GM19043 (cell line): ENCODE results near the gene TMEM120A.

Experiments used
- ATAC-seq: cut with Tn5 transposase; IDR thresholded peaks from one replicate; pipeline ENCODE4 v1.9.1; 2021; ENCODE audit warnings: low read depth; ENCODE audit not compliant: unreplicated experiment

Gene TMEM120A

GRCh38 chr7:75961218-75961617 is 33.2 kb downstream of the TMEM120A start:
- no peak for ATAC-seq

GRCh38 chr7:75960372-75960771 is 34.0 kb downstream of the TMEM120A start:
- ATAC-seq: no peak

- ATAC-seq: no peak
Observed at GRCh38 chr7:75958802-75959543, 35.4 kb downstream of the TMEM120A start.

- no peak for ATAC-seq
Observed at GRCh38 chr7:75957021-75957736, 37.2 kb downstream of the TMEM120A start.

DNA sequence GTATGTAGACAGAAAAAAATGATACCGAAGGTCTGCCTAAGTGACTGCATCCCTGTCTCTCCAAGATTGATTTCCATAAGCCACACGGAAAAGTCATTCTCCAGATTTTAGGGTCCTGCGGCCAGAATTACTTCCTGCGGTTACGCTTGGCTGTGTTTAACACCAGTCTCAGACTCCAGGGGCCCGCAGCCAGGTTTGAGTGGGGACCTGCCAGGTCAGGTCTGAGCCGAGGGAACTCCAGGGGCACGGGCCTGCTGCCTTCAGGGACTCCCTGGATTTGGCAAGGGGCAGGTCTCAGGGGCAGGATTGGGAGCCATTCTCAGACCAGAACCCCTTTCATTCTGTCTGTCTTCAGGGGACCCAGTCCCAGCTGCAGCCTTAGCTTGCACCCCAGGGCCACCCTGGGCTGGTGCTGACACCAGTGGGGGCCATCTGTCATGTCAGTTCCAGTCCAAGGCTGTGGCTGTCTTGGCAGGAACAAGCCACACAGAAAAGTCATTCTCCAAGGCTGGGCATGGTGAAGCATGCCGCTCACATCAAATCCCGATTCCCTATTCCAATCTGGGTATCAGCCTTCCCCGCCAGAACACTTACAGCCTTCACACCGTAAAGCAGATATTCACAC is 39.0 kb downstream of the TMEM120A start:
- ATAC-seq: no peak

DNA sequence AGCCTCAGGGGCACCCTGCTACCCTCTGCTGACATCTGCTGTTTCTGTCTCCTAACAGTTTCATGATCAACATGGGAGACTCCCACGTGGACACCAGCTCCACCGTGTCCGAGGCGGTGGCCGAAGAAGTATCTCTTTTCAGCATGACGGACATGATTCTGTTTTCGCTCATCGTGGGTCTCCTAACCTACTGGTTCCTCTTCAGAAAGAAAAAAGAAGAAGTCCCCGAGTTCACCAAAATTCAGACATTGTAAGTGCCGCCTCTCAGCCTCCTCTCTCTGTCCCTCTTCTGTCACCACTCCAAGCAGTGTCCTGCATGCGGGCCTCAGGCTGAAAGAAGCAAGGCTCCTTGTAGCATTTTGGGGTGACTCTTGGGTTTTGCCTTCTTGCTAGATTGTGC is 40.5 kb downstream of the TMEM120A start:
- ATAC-seq: no peak

- ATAC-seq: no peak
Observed at GRCh38 chr7:75953431-75953830, 41.0 kb downstream of the TMEM120A start.

GRCh38 chr7:75951506-75951905 is 42.9 kb downstream of the TMEM120A start:
- ATAC-seq: no peak

GRCh38 chr7:75950111-75950681 is 44.2 kb downstream of the TMEM120A start:
- no peak for ATAC-seq

DNA sequence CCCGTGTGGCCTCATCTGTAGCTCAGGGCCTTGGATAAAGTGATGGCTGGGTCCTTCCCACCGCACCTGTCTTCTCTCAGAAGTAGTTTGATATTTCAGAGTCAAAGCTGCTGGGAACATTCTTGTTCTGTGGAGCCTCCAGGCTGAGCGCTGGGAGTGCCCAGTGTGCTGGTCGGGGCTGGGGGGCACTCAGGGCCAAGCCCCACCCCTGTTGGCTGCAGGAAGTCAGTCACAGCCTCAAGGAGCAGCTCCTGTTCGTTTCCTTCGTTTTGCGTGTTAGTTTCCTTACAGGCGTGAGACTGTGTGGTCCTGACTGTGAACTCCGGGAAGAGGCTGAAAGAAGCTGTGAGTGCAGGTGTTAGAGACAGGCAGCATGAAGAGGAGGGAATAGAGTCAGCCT is 46.2 kb downstream of the TMEM120A start:
- no peak for ATAC-seq

DNA sequence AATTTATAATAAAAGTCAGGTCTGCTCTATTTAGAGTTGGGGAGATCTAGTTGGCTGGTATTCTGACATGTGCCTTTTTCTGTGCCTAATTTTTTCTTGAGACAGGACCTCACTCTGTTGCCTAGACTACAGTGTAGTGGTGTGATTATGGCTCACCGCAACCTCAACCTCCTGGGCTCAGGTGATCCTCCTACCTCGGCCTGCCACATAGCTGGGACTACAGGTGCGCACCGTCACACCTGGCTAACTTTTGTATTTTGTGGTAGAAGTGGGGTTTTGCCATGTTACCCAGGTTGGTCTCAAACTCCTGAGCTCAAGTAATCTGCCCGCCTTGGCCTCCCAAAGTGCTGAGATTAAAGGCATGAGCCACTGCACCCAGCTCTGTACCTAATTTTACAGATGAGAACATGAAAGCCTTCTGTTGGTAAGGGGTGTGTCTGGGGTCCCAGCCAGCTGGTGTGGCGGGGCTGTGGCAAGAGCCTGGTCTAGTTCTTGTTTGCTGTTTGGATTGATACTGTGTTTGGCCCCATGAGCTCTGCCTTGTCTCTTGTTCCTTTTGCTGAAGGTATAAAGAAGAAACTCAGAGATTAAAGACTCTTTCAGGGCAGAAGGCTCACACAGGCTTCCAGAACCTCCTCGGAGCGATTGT is 48.1 kb downstream of the TMEM120A start:
- ATAC-seq: no peak

DNA sequence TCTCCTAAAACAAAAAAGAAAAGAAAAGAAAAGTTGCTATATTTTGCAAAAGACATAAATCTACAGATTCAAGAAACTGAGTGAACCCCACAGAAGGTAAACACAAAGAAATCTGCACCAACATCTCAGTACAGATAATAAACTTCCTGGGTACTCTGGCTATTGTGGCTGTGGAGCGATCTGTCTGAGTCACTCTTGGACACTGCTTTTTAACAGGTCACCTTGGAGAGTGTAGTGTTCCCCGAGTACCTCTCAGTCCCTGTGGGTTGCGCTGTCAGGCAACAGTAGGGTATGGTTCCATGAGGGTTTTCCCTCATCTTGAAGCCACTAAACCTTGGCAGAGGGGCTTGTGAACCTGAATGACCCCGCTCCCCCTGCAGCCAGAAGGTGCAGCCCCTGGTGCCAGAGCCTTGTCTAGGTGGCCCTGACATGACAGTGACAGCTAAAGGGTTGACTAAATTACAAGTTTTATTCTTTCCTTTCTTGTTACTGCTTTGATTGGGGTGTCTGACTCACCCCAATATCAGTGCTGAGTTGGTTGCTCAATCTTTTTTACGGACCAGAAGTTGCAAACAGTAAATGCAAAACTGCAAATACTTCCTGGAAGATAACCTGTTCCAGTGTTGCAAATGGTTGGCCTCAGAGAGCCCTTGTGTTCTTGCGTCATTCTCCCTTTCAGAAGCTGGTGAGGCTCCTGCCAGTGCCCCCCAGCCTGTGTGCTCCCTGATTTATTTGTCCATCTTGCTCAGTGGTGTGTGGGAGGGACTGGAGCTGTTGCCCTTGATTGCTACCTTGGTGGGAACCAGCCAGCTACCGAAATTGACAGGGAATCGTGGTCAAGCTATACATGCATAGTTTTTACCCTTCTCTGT is 48.9 kb downstream of the TMEM120A start:
- no peak for ATAC-seq

DNA sequence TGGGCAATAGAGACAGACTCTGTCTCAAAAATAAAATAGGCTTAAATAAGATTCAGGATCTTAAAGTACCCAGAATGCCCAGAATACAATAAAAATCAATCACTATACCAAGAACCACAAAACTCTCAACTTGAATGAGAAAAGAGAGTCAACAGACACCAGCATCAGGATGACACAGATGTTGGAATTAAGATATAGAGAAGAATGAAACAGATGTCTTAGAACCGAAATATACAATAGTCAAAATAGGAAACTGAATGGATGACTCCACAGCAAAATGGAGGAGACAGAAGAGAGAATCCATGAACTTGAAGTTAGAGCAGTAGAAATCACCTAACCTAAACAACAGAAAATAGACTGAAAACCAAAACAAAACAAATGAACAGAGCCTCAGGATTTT is 49.9 kb downstream of the TMEM120A start:
- no peak for ATAC-seq

GRCh38 chr7:75943864-75944263 is 50.5 kb downstream of the TMEM120A start:
- ATAC-seq: no peak

DNA sequence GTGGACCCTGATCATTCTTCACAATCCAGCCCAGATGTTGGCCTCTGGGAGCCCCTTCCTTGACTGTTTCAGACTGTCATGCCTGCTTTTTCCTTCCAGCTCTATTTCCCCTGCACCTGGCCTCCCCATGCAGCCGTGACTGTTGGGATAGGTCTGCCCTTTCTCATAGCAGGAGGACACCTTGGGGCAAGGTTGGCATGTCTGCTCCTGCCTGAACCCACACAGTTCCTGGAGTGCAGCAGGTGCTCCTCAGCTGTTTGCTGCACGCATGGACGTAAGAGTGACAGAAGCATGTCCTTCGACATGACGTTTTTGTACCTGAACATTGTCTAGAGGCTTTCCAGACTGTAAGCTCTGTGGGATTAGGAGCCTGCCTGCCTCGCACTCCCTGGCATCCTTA is 55.5 kb downstream of the TMEM120A start:
- ATAC-seq: no peak

- ATAC-seq: no peak
Observed at GRCh38 chr7:75937958-75938786, 56.2 kb downstream of the TMEM120A start.
